Memory B cell (primary cell): ENCODE results near the gene CCDC134.
"Not testable (repeated sequence)": the region's sequence is repeated elsewhere in the genome, so short reads cannot be mapped to it uniquely, and the experiment has no call there.

Experiments used
- ATAC-seq: fragments of 150-1000 bp; cut with Tn5 transposase; 2 replicates; pipeline ENCODE4 v1.10.0; 2021; ENCODE audit warnings: low read depth, mild to moderate bottlenecking, moderate library complexity
- DNase-seq, 2 donors: peaks; one replicate each; pipeline ENCODE4 v3.0.0; 2022; ENCODE audit warnings: low spot score in 2 of 2
- H3K27ac Mint-ChIP-seq: one replicate; pipeline ENCODE4 v1.8.0; 2022; ENCODE audit warnings: mild to moderate bottlenecking, moderate library complexity, mixed read lengths
- H3K27me3 Mint-ChIP-seq: one replicate; pipeline ENCODE4 v1.8.0; 2022; ENCODE audit warnings: mixed read lengths
- H3K36me3 Mint-ChIP-seq: one replicate; pipeline ENCODE4 v1.8.0; 2022; ENCODE audit warnings: mild to moderate bottlenecking, mixed read lengths
- H3K4me1 Mint-ChIP-seq: one replicate; pipeline ENCODE4 v1.8.0; 2022; ENCODE audit warnings: mixed read lengths
- H3K4me3 Mint-ChIP-seq: one replicate; pipeline ENCODE4 v1.8.0; 2022; ENCODE audit warnings: mild to moderate bottlenecking, moderate library complexity, mixed read lengths
- H3K9me3 Mint-ChIP-seq: one replicate; pipeline ENCODE4 v1.8.0; 2022; ENCODE audit warnings: mixed read lengths

The CCDC134 gene

DNA sequence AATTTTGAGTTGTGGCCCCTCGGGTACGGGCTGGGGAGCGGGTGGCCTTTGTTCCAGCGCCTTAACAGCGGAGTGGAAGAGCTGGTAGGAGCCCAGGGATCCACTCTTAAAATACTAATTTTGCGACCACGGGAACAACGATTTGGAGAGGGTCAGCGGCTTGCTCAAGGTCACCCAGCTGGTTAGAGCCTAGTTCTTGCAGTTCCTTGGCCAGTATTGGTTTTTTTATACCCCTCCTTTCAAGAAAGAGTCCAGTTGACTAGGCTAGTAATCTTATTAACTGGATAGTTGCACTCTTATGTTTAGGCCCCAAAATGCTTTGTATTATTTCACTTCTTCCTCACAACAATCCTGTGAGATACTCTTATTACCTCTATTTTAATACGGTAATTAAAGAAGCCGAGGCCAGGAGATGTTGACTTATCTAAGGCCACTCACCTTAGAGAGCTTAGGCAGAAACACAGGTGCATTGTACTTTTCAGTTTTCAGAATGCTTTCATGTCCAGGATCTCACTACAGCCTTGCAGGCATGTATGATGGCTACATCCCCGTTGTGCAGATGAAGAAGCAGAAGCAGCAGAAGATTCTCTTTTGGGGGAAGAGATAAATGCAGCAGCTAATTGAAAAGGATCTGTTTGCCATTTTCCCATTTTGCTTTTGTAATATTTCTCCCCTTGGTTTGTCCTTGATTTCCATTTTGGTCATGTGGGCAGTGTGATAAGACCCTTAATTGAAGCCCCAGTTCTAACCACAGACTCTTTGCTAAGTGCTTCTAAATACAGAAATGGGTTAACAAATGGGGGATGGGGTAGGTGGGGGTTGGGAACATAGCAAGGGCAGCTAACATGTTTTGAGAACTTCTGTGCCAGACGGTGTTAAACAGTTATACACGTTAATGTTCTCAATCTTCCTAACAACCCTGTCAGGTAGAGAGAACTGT lies 33.8 kb downstream of the CCDC134 start:
- Mint-ChIP-seq H3K9me3 (no peaks in the 10 kb centered on the region), H3K36me3 (peaks cover 17% of the 10 kb centered on the region), H3K27ac (peak overlapping the region; percentile 99), H3K27me3 (no peaks in the 10 kb centered on the region), H3K4me1 (peaks cover 39% of the 10 kb centered on the region), H3K4me3 (peak overlapping the region; percentile 91)
- DNase-seq (no peak), ATAC-seq (no peak)

DNA sequence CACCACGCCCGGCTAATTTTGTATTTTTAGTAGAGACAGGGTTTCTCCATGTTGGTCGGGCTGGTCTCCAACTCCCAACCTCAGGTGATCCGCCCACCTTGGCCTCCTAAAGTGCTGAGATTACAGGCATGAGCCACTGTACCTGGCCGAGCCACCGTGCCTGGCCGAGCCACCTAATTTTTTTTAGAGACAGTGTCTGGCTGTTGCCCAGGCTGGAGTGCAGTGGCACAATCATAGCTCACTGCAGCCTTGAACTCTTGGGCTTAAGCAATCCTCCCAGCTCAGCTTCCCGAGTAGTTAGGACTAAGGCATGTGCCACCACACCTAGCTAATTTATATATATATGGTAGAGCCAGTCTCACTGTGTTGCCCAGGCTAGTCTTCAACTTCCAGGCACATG lies 35.0 kb downstream of the CCDC134 start:
- peaks cover 45% of the 10 kb centered on the region for H3K4me1 Mint-ChIP-seq
- H3K4me3 Mint-ChIP-seq: not testable (repeated sequence)

DNA sequence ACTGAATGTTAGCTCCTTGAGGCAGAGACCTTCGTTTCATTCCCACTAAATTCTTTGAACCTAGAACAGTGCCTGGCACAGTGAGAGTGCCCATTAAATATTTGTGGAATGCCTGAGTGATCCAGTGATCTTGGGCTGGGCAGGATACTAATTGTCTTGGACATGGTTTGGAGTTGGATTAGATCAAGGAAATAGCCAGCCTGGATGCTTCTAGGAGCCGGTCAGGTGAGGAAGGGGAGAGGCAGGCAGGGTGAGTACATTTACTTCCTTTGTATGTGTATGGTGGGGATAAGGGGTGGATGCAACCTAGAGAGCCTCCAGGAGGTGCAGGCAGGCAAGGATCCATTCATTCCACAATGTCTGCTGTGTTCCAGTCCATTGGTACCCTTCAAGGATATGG lies 36.1 kb downstream of the CCDC134 start:
- peaks cover 48% of the 10 kb centered on the region for H3K4me1 Mint-ChIP-seq
- no peak overlapping the region for H3K4me3 Mint-ChIP-seq
- peaks cover 21% of the 10 kb centered on the region for H3K36me3 Mint-ChIP-seq

More for the DNA sequence above, 35.0 kb downstream of the CCDC134 start:
- peaks cover 21% of the 10 kb centered on the region for H3K36me3 Mint-ChIP-seq
- not testable (repeated sequence) for DNase-seq, H3K27ac Mint-ChIP-seq, H3K27me3 Mint-ChIP-seq, ATAC-seq, H3K9me3 Mint-ChIP-seq

GRCh38 chr22:41838842-41839618 lies 38.6 kb downstream of the CCDC134 start:
- Mint-ChIP-seq H3K36me3 (peaks cover 24% of the 10 kb centered on the region), H3K4me3 (no peak overlapping the region), H3K9me3 (no peaks in the 10 kb centered on the region), H3K27me3 (no peaks in the 10 kb centered on the region), H3K4me1 (peaks cover 45% of the 10 kb centered on the region), H3K27ac (peak overlapping the region; percentile 37)
- ATAC-seq: no peak
- DNase-seq: no peak

More for the DNA sequence above, 36.1 kb downstream of the CCDC134 start:
- no peaks in the 10 kb centered on the region for H3K27me3 Mint-ChIP-seq
- ATAC-seq: no peak
- no peak for DNase-seq
- H3K27ac Mint-ChIP-seq: peak overlapping the region; percentile 82
- H3K9me3 Mint-ChIP-seq: no peaks in the 10 kb centered on the region

GRCh38 chr22:41840216-41840615 lies 39.7 kb downstream of the CCDC134 start:
- H3K4me3 Mint-ChIP-seq: peak overlapping the region; percentile 9
- ATAC-seq (no peak), DNase-seq (no peak)
- H3K4me1 Mint-ChIP-seq: peaks cover 47% of the 10 kb centered on the region
- no peaks in the 10 kb centered on the region for H3K9me3 Mint-ChIP-seq
- peak overlapping the region; percentile 72 for H3K27ac Mint-ChIP-seq
- no peaks in the 10 kb centered on the region for H3K27me3 Mint-ChIP-seq
- peaks cover 24% of the 10 kb centered on the region for H3K36me3 Mint-ChIP-seq

- no peak for ATAC-seq
- H3K27ac Mint-ChIP-seq: peak overlapping the region; percentile 72
Measured at GRCh38 chr22:41841085-41841712, 40.7 kb downstream of the CCDC134 start.

DNA sequence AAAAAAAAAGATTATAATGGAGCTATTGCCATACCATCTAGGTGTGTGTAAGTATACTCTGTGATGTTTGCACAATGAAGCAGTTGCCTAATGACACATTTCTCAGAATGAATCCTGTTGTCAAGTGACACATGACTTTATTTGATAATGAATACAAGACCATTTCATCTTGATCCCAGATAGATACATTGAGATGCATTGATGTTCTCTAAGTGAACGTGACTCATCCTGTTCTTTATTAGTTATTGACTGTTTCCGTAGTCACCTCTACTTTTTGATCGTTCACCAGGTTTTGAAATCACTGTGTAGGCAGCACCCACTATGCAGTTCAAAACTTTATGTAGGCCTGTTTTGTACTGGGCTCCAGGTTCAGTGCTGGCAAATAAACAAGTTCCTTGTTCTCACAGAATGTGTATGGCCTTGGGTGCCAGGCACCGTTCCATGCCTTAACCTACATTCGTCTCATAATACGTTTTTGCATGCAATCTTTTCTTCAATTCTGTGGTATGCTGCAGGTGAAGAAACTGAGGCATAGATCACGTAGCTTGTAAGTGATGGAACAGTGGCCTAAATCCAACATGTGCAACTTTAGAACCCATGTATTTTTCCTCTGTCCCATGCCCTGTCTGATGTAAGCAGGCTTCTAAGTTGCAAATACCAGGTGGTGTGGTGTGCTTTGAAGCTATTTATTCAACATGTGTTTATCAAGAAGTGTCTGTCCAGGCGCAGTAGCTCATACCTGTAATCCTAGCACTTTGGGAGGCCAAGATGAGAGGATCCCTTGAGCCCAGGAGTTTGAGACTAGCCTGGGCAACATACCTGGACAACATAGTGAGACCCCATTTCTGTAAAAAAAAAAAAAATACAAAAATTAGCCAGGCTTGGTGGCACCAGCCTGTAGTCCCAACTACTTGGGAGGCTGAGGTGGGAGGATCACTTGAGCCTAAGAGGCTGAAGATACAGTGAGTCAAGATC lies 42.8 kb downstream of the CCDC134 start:
- peaks cover 54% of the 10 kb centered on the region for H3K4me1 Mint-ChIP-seq
- no peak for DNase-seq
- no peak overlapping the region for H3K4me3 Mint-ChIP-seq

More at GRCh38 chr22:41841085-41841712, 40.7 kb downstream of the CCDC134 start:
- DNase-seq: no peak
- peaks cover 19% of the 10 kb centered on the region for H3K36me3 Mint-ChIP-seq
- H3K27me3 Mint-ChIP-seq: no peaks in the 10 kb centered on the region
- no peaks in the 10 kb centered on the region for H3K9me3 Mint-ChIP-seq
- H3K4me3 Mint-ChIP-seq: no peak overlapping the region
- H3K4me1 Mint-ChIP-seq: peaks cover 53% of the 10 kb centered on the region

GRCh38 chr22:41844036-41844435 lies 43.6 kb downstream of the CCDC134 start:
- no peaks in the 10 kb centered on the region for H3K9me3 Mint-ChIP-seq
- DNase-seq (no peak), ATAC-seq (peak; percentile 71)
- H3K27ac Mint-ChIP-seq: peak overlapping the region; percentile 69
- H3K27me3 Mint-ChIP-seq: no peaks in the 10 kb centered on the region
- peaks cover 54% of the 10 kb centered on the region for H3K4me1 Mint-ChIP-seq
- H3K4me3 Mint-ChIP-seq: peak overlapping the region; percentile 12
- H3K36me3 Mint-ChIP-seq: peaks cover 10% of the 10 kb centered on the region

More for the DNA sequence above, 42.8 kb downstream of the CCDC134 start:
- no peak for ATAC-seq
- no peaks in the 10 kb centered on the region for H3K9me3 Mint-ChIP-seq
- H3K27ac Mint-ChIP-seq: peak overlapping the region; percentile 52
- no peaks in the 10 kb centered on the region for H3K27me3 Mint-ChIP-seq
- H3K36me3 Mint-ChIP-seq: peaks cover 10% of the 10 kb centered on the region

DNA sequence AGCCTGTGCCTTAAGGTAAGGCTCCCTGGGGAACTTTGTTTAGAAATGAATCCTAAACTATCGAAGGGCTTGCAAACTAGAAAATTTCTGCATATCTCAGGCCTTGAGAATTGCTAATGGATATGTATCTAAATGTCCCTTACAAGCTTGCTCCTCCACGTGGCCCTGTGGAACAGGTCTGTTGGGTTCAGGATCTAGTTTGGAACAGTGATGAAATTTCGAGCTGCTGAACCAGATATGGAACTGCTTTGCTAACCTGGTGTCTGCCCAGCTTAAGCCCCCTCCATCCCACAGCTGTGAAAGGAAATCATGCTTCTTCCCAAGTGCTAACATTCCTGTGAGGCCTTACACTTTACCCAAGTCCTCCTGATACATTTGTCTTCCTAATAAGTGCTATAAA lies 44.0 kb downstream of the CCDC134 start:
- Mint-ChIP-seq H3K27ac (peak overlapping the region; percentile 69), H3K4me3 (no peak overlapping the region), H3K9me3 (no peaks in the 10 kb centered on the region), H3K4me1 (peaks cover 50% of the 10 kb centered on the region), H3K36me3 (peaks cover 6% of the 10 kb centered on the region), H3K27me3 (no peaks in the 10 kb centered on the region)
- ATAC-seq: no peak
- DNase-seq: no peak

- Mint-ChIP-seq H3K9me3 (no peaks in the 10 kb centered on the region), H3K27me3 (no peaks in the 10 kb centered on the region), H3K27ac (peak overlapping the region; percentile 80), H3K4me1 (peaks cover 44% of the 10 kb centered on the region), H3K36me3 (peaks cover 3% of the 10 kb centered on the region), H3K4me3 (no peak overlapping the region)
- no peak for ATAC-seq
- no peak for DNase-seq
Measured at GRCh38 chr22:41845380-41846267, 45.1 kb downstream of the CCDC134 start.

DNA sequence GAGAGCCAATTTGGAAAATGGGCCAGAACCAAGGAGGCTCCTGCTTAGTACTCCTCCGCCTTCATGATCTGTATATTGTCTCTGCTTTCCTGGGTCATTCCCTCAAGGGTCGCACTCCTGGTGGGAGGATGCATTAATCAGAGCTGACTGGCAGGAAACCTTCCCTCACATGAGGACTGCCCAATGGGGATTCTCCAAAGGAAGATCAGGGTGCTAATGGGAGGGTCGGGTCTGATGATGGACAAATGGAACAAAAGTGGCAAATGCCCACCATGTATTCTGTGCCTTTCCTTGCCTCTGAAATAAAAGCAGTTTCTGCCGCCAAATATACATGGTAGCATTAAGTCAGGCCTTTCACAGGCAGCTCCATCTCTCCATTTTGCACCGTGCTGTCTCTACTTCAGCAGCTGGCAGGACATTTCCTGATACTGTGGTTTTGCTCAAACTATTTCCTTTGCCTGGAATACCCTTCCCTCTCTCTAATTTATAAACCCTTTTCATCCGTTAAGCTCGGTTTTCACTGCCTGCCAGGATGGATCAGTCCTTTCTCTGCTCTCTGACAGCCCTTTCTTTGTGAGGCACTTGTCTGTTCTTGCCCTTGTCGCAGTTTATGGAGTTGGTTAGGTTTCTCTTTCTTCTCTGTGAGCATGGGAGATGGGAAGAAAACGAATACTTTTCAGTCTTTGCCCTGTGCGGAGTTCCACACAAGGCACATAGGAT lies 45.9 kb downstream of the CCDC134 start:
- Mint-ChIP-seq H3K36me3 (peaks cover 3% of the 10 kb centered on the region), H3K27ac (peak overlapping the region; percentile 80), H3K4me3 (peak overlapping the region; percentile 19), H3K4me1 (peaks cover 40% of the 10 kb centered on the region), H3K9me3 (no peaks in the 10 kb centered on the region), H3K27me3 (no peaks in the 10 kb centered on the region)
- ATAC-seq (no peak), DNase-seq (no peak)

GRCh38 chr22:41847300-41847699 lies 46.8 kb downstream of the CCDC134 start:
- peak overlapping the region; percentile 80 for H3K27ac Mint-ChIP-seq
- peaks cover 2% of the 10 kb centered on the region for H3K36me3 Mint-ChIP-seq
- H3K4me1 Mint-ChIP-seq: peaks cover 41% of the 10 kb centered on the region

More at GRCh38 chr22:41847300-41847699, 46.8 kb downstream of the CCDC134 start:
- ATAC-seq (no peak), DNase-seq (no peak)
- no peaks in the 10 kb centered on the region for H3K9me3 Mint-ChIP-seq
- H3K27me3 Mint-ChIP-seq: no peaks in the 10 kb centered on the region
- peak overlapping the region; percentile 19 for H3K4me3 Mint-ChIP-seq
